ENCODE data around the gene FRMD8.
A peak's percentile ranks its signal among the peaks of the same experiment; 100 is the strongest.
"Not testable (repeated sequence)": the region's sequence is repeated elsewhere in the genome, so short reads cannot be mapped to it uniquely, and the experiment has no call there.

The FRMD8 gene

GRCh38 chr11:65438257-65439151 is 52.1 kb downstream of the FRMD8 start:
- DNase-seq: no peak

- DNase-seq: no peak
These were observed 53.1 kb downstream of the FRMD8 start for GRCh38 chr11:65439331-65440181.

- no peak for DNase-seq
These were observed 54.5 kb downstream of the FRMD8 start for GRCh38 chr11:65440831-65441499.

GRCh38 chr11:65442842-65443331 is 56.5 kb downstream of the FRMD8 start:
- no peak for DNase-seq

- no peak for DNase-seq
These were observed 58.0 kb downstream of the FRMD8 start for GRCh38 chr11:65444314-65445051.

GRCh38 chr11:65445101-65445603 is 58.7 kb downstream of the FRMD8 start:
- DNase-seq: no peak

- no peak for DNase-seq
These were observed 59.4 kb downstream of the FRMD8 start for GRCh38 chr11:65445604-65446445.

GRCh38 chr11:65446446-65447277 is 60.2 kb downstream of the FRMD8 start:
- DNase-seq: no peak

- no peak for DNase-seq
These were observed 61.6 kb downstream of the FRMD8 start for GRCh38 chr11:65448074-65448417.

- no peak for DNase-seq
These were observed 62.1 kb downstream of the FRMD8 start for GRCh38 chr11:65448418-65449105.

GRCh38 chr11:65451301-65451700 is 64.9 kb downstream of the FRMD8 start:
- DNase-seq: not testable (repeated sequence)

- not testable (repeated sequence) for DNase-seq
These were observed 65.8 kb downstream of the FRMD8 start for GRCh38 chr11:65452259-65452658.

GRCh38 chr11:65452806-65453490 is 66.5 kb downstream of the FRMD8 start:
- no peak for DNase-seq

GRCh38 chr11:65454311-65454695 is 67.9 kb downstream of the FRMD8 start:
- no peak for DNase-seq

- peak; percentile 74 to 79 for DNase-seq
These were observed 68.4 kb downstream of the FRMD8 start for GRCh38 chr11:65454696-65455456.

GRCh38 chr11:65456418-65456817 is 70.0 kb downstream of the FRMD8 start:
- DNase-seq: no peak

GRCh38 chr11:65459552-65459951 is 73.1 kb downstream of the FRMD8 start:
- no peak for DNase-seq
